LHCN-M2 (cell line): ENCODE measurements around the gene NSUN2. TPM values are rescaled to one million over a fixed set of nuclear protein-coding genes. Genes with fewer than 3 reads are reported as not detected.
"Not testable (repeated sequence)": the region's sequence is repeated elsewhere in the genome, so short reads cannot be mapped to it uniquely, and the experiment has no call there.

ENCODE experiments used
- DNase-seq: peaks from one replicate; pipeline ENCODE4 v3.0.0-alpha.2; 2012; ENCODE audit warnings: low read depth
- total RNA-seq: library from RNA; depleted of rRNA; stranded (reverse); fragments of >200 nt; gene quantifications from 2 replicates; pipeline ENCODE4 v1.2.3, GENCODE V29; 2014

The NSUN2 gene
- total RNA-seq, 1 experiment from 2014 or later, result 61.3 TPM

- no peak for DNase-seq
Observed at GRCh38 chr5:6583049-6583880, 49.6 kb downstream of the NSUN2 start.

GRCh38 chr5:6582507-6583048 lies 50.3 kb downstream of the NSUN2 start:
- DNase-seq, result no peak

GRCh38 chr5:6581559-6582426 lies 51.1 kb downstream of the NSUN2 start:
- DNase-seq, result no peak

- no peak for DNase-seq
Observed at GRCh38 chr5:6581090-6581489, 51.8 kb downstream of the NSUN2 start.

GRCh38 chr5:6579535-6579934 lies 53.3 kb downstream of the NSUN2 start:
- no peak for DNase-seq

- no peak for DNase-seq
Observed at GRCh38 chr5:6578676-6579343, 54.0 kb downstream of the NSUN2 start.

GRCh38 chr5:6576861-6577501 lies 55.9 kb downstream of the NSUN2 start:
- peak; percentile 44 for DNase-seq

- DNase-seq, result peak; percentile 20
Observed at GRCh38 chr5:6574537-6575245, 58.2 kb downstream of the NSUN2 start.

- no peak for DNase-seq
Observed at GRCh38 chr5:6574111-6574510, 58.7 kb downstream of the NSUN2 start.

- no peak for DNase-seq
Observed at GRCh38 chr5:6573651-6574101, 59.2 kb downstream of the NSUN2 start.

- DNase-seq, result no peak
Observed at GRCh38 chr5:6572825-6573380, 59.9 kb downstream of the NSUN2 start.

GRCh38 chr5:6572086-6572824 lies 60.6 kb downstream of the NSUN2 start:
- no peak for DNase-seq

- DNase-seq, result not testable (repeated sequence)
Observed at GRCh38 chr5:6571607-6572006, 61.2 kb downstream of the NSUN2 start.

- DNase-seq, result no peak
Observed at GRCh38 chr5:6570530-6570929, 62.3 kb downstream of the NSUN2 start.

GRCh38 chr5:6568889-6569288 lies 64.0 kb downstream of the NSUN2 start:
- no peak for DNase-seq

- DNase-seq, result no peak
Observed at GRCh38 chr5:6568383-6568782, 64.5 kb downstream of the NSUN2 start.

- no peak for DNase-seq
Observed at GRCh38 chr5:6567835-6568234, 65.0 kb downstream of the NSUN2 start.

GRCh38 chr5:6567068-6567467 lies 65.8 kb downstream of the NSUN2 start:
- no peak for DNase-seq

- no peak for DNase-seq
Observed at GRCh38 chr5:6565492-6565891, 67.4 kb downstream of the NSUN2 start.
